ENCODE measurements around the gene TEF.
"Not testable (repeated sequence)": the region's sequence is repeated elsewhere in the genome, so short reads cannot be mapped to it uniquely, and the experiment has no call there.

TEF gene

DNA sequence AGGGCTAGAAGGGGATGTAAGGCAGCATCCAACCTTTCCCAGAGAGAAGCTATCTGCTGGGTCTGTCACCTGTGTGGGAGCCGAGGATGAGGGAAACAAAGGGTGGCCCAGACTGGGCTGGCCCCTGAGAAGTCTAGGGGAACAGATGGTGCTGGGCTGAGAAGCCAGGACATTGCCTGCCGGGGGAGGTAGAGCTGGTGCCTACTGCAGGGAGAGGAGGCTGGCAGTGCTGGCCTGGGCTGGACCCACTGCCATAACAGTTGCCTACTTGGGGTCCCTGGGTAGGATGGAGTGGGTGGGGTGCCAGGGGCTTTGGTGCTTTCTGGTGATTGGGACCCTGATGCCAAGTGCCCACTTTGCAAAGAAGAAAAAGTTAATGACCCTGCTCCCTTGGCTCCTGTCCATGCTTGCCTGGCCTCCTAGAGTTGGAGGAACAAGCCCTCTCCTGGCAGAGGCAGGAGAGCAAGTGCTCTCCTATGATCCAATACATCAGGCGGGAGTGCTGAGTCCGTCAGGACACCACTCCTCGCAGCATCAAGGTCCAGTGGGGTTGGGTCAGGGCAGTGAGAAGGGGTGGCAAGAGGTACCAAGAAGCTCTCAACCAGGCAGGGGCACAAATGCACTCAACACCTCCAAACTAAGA is 52.7 kb downstream of the TEF start:
- not testable (repeated sequence) for H3K9me3 ChIP-seq (replicated peaks; ENCODE audit: low read length); H3K9ac ChIP-seq (ENCODE audit: low read depth, low read length); H3K27me3 ChIP-seq (ENCODE audit: control insufficient read depth, insufficient read depth, low read length); H3K4me3 ChIP-seq (ENCODE audit: low read length); H3K4me1 ChIP-seq (ENCODE audit: control insufficient read depth, insufficient read depth, low read length); H3K4me2 ChIP-seq (ENCODE audit: low read length)
- peaks cover 62% of the 10 kb centered on the region for H3K36me3 ChIP-seq (ENCODE audit: insufficient read depth, low read length)

DNA sequence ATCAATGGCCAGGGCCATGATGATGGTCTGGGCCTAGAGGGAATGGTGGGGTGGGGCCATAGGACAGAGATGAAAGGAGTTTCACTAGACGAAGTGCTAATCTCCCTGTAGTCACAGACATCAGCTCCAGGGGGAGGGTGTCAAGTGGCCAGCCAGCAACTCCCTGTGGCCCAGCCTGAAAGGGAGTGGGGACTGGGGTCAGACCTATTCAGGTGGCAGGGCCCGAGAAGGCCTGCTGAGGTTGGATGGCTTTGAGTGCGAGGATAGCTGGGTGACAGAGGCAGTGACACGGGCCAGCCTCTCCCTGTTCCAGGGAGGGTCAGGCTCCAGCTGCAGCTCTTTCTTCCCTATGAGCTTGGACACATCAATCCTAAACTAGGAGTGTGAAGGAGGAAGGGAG is 53.8 kb downstream of the TEF start:
- Histone ChIP-seq H3K4me2 (ENCODE audit: low read length) (no peak overlapping the region), H3K9me3 (replicated peaks; ENCODE audit: low read length) (no peaks in the 10 kb centered on the region), H3K36me3 (ENCODE audit: insufficient read depth, low read length) (peaks cover 65% of the 10 kb centered on the region), H3K4me1 (ENCODE audit: control insufficient read depth, insufficient read depth, low read length) (peaks cover 5% of the 10 kb centered on the region), H3K9ac (ENCODE audit: low read depth, low read length) (no peak overlapping the region), H3K4me3 (ENCODE audit: low read length) (no peak overlapping the region), H3K27me3 (ENCODE audit: control insufficient read depth, insufficient read depth, low read length) (no peaks in the 10 kb centered on the region)

DNA sequence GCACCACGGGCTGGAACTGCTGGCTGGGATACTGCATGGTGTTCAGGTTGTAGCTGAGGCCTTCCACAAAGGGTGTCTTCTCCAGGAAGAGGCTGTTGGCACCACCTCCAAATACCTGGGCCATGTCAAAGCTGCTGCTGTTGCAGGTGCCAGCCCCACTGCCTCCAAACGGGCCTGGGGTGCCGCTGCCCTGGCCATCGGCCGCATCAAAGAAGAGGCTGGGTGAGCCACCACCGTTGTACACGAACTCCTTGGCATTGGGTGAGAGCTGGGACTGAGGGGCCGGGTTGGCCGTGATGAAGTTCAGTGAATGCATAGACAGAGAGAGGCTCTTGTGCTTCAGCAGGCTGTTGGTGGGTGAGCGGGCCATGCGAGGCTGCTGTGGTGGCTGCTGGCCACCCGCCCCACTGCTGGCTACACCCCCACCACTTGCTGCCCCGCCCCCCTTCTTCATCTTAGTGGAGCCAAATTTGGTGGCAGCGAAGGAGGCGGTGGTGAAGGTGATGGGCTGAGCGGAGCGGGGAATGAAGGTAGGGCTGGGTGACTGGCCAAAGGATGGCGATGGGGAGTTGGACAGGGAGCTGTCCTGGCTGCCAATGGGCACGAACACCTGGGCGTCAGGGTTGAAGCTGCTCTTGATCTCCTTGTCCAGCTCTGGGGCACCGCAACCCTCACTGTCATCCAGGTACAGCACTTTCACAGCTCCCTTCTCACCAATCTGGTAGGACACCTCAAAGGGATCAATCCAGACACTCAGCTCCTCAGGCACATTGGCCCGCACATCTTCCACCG is 54.8 kb downstream of the TEF start:
- Histone ChIP-seq H3K27me3 (ENCODE audit: control insufficient read depth, insufficient read depth, low read length) (no peaks in the 10 kb centered on the region), H3K9me3 (replicated peaks; ENCODE audit: low read length) (no peaks in the 10 kb centered on the region), H3K4me1 (ENCODE audit: control insufficient read depth, insufficient read depth, low read length) (peaks cover 5% of the 10 kb centered on the region), H3K36me3 (ENCODE audit: insufficient read depth, low read length) (peaks cover 69% of the 10 kb centered on the region), H3K9ac (ENCODE audit: low read depth, low read length) (no peak overlapping the region), H3K4me2 (ENCODE audit: low read length) (no peak overlapping the region), H3K4me3 (ENCODE audit: low read length) (no peak overlapping the region)

DNA sequence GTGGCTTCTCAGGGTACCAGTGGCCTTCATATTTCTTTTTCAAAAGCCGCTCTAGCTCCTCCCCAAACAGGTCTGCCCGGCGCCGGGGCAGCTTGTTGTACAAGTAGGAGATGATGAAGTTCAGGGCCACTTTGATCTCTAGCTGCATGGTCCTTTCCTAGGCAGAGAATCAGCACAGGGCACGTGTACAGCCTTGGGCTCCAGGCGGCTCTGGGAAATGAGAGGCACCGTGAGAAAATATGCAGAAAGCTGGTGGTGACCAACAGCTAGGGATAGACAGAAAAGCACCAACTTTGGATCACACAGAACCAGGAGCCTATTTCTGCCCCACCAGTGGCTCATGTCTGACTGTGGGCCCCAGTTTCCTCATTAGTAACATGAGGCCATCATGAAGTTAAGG is 55.5 kb downstream of the TEF start:
- no peak overlapping the region for H3K4me3 ChIP-seq (ENCODE audit: low read length)
- H3K4me1 ChIP-seq (ENCODE audit: control insufficient read depth, insufficient read depth, low read length) = peaks cover 5% of the 10 kb centered on the region
- H3K36me3 ChIP-seq (ENCODE audit: insufficient read depth, low read length) = peaks cover 65% of the 10 kb centered on the region
- H3K4me2 ChIP-seq (ENCODE audit: low read length) = no peak overlapping the region
- no peaks in the 10 kb centered on the region for H3K9me3 ChIP-seq (replicated peaks; ENCODE audit: low read length)
- no peak overlapping the region for H3K9ac ChIP-seq (ENCODE audit: low read depth, low read length)
- H3K27me3 ChIP-seq (ENCODE audit: control insufficient read depth, insufficient read depth, low read length) = no peaks in the 10 kb centered on the region

DNA sequence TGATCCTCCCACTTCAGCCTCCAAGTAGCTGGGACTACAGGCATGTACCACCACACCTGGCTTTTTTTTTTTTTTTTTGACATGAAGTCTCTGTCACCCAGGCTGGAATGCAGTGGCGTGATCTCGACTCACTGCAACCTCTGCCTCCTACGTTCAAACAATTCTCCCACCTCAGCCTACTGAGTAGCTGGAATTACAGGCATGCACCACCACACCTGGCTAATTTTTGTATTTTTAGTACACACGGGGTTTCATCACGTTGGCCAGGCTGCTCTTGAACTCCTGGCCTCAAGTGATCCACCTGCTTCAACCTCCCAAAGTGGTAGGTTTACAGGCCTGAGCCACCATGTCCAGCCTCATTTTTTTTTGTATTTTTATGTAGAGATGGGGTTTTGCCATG is 58.8 kb downstream of the TEF start:
- peaks cover 12% of the 10 kb centered on the region for H3K4me1 ChIP-seq (ENCODE audit: control insufficient read depth, insufficient read depth, low read length)
- not testable (repeated sequence) for H3K9me3 ChIP-seq (replicated peaks; ENCODE audit: low read length); H3K4me3 ChIP-seq (ENCODE audit: low read length); H3K27me3 ChIP-seq (ENCODE audit: control insufficient read depth, insufficient read depth, low read length); H3K4me2 ChIP-seq (ENCODE audit: low read length); H3K9ac ChIP-seq (ENCODE audit: low read depth, low read length)
- peaks cover 57% of the 10 kb centered on the region for H3K36me3 ChIP-seq (ENCODE audit: insufficient read depth, low read length)

DNA sequence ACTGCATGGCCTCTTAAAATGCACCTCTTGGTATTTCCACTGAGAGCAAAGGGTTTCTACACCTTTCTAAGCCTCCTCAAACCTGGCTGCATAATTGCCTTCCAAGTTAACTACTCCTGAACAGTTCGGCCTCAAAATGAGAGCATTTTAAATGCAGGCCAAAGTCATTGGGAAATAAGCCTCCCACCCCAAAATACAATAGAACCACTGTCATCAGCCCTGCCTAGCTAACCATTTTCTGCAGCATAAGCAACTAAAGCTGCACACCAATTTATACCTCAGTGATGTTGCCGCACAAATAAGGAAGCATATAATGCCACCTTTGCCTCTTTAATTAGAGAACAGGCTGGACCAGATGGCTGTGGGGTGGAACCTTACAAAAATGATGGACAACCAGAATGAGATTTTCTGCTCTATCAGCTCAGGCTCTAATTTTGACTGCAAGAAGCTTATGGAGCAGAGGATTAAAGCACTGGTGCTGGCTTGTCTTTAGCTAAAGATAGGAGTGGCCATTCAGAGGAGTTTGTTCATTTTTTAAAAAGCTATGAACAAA is 60.6 kb downstream of the TEF start:
- no peak overlapping the region for H3K4me3 ChIP-seq (ENCODE audit: low read length)
- H3K9me3 ChIP-seq (replicated peaks; ENCODE audit: low read length) = no peaks in the 10 kb centered on the region
- H3K36me3 ChIP-seq (ENCODE audit: insufficient read depth, low read length) = peaks cover 39% of the 10 kb centered on the region
- H3K9ac ChIP-seq (ENCODE audit: low read depth, low read length) = no peak overlapping the region
- no peaks in the 10 kb centered on the region for H3K27me3 ChIP-seq (ENCODE audit: control insufficient read depth, insufficient read depth, low read length)
- no peak overlapping the region for H3K4me2 ChIP-seq (ENCODE audit: low read length)
- H3K4me1 ChIP-seq (ENCODE audit: control insufficient read depth, insufficient read depth, low read length) = peaks cover 12% of the 10 kb centered on the region

DNA sequence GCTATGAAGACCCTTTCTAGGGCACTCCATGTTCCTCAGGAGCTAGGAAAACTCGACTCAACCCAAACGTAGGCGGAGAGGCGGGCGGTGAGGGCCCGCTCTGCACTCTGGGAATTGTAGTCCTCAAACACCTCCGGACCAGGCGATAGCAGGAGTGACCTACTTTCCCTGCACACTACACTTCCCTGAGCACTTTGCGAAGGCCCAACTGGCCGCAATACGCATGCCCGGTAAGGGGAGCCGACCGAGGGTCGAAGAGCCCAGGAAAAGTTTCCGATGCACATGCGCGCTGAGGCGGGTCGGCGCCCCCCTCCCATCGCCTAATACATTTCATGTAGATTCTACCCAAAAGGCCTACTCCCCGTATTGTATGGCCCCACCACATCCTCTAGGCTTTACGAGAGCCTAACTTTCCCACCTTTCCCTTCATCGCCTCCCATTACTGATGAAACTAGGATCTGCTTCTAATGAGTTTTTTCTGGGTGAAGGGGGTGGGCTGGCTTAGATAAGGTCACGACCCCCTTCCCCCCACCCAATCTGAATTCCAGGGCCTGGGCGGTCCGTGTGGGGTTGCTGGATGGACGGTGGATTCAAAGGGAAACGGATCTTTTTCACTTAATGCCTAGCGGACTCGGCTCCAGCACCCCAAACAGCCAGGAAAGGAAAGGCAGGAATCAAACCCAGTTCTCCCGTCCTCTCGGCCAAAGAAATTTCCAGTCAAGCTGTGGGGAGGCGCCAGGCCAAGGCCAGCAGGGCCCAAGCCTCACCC is 62.8 kb downstream of the TEF start:
- Histone ChIP-seq H3K4me1 (ENCODE audit: control insufficient read depth, insufficient read depth, low read length) (peaks cover 11% of the 10 kb centered on the region), H3K36me3 (ENCODE audit: insufficient read depth, low read length) (peaks cover 26% of the 10 kb centered on the region), H3K4me3 (ENCODE audit: low read length) (peak overlapping the region; percentile 94), H3K27me3 (ENCODE audit: control insufficient read depth, insufficient read depth, low read length) (no peaks in the 10 kb centered on the region), H3K9me3 (replicated peaks; ENCODE audit: low read length) (no peaks in the 10 kb centered on the region), H3K4me2 (ENCODE audit: low read length) (peak overlapping the region; percentile 99), H3K9ac (ENCODE audit: low read depth, low read length) (peak overlapping the region; percentile 91)

DNA sequence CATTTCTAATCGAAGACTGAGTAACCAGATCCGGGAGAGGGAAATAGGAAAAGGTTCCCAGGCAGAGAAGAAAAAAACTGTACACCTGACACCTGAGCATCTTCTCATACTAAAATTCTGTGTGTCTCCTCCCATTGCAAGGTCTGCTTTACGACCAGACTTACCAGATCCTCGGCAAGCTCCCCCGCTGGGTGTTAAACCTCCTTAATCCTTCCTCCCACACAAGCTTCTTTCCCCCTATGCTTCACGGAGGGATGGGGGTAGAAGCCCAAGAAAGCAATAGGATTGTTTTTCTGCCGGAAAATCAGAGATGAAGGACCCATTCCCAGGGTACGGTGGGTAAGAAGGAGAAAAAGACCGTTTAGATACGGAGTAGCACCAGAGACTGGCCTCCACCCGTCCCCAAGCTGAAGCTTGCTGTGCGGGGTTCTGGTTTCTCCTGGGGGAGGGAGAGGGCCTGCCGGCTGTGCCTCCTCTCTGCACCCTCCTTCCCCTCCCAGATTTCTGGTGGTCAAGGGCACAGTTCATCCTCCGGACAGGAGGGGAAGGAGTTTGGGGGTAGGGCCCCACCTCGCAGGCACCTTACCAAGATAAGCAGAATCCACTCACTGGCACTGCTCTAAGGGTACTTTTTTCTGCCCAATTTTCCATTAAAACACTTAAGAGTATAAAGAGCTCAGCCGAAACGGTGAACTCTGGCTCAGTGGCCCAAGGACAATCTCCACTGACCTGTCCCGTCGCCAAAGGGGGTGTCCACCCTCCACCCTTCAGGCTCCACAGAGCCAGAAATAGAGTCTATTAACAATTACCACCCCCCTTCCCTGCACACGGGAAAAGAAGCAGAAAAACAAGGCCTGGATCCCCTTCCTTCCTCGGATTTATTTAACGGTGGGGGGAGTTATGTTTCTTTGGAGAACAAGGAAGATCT is 63.7 kb downstream of the TEF start:
- Histone ChIP-seq H3K9me3 (replicated peaks; ENCODE audit: low read length) (no peaks in the 10 kb centered on the region), H3K36me3 (ENCODE audit: insufficient read depth, low read length) (peaks cover 24% of the 10 kb centered on the region), H3K4me3 (ENCODE audit: low read length) (peak overlapping the region; percentile 94), H3K27me3 (ENCODE audit: control insufficient read depth, insufficient read depth, low read length) (no peaks in the 10 kb centered on the region), H3K9ac (ENCODE audit: low read depth, low read length) (peak overlapping the region; percentile 91), H3K4me2 (ENCODE audit: low read length) (peak overlapping the region; percentile 99), H3K4me1 (ENCODE audit: control insufficient read depth, insufficient read depth, low read length) (peaks cover 11% of the 10 kb centered on the region)

DNA sequence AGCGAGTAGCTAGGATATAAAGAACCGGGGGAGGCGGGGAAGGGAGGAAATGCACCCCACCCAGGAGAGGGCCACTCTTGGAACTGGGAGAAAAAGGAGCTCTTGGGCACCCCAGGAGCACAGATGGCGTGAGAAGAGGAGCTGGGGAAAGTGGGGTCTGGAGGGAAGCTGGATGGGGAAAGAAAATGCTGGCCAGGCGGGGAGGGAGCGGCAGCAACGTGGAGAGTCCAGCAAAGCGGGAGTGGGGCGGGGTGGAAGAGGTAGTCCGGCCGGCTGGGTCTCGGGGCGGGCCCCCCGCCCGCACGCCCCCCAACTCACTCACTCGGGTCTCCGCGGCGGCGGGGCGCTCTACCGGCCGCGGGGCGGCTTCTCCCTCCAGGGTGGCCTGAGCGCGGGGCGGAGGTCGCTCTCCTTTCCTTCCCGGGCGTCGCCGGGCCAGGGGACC is 64.3 kb downstream of the TEF start:
- Histone ChIP-seq H3K36me3 (ENCODE audit: insufficient read depth, low read length) (peaks cover 20% of the 10 kb centered on the region), H3K27me3 (ENCODE audit: control insufficient read depth, insufficient read depth, low read length) (no peaks in the 10 kb centered on the region), H3K4me3 (ENCODE audit: low read length) (peak overlapping the region; percentile 94), H3K4me1 (ENCODE audit: control insufficient read depth, insufficient read depth, low read length) (peaks cover 11% of the 10 kb centered on the region), H3K9me3 (replicated peaks; ENCODE audit: low read length) (no peaks in the 10 kb centered on the region), H3K4me2 (ENCODE audit: low read length) (peak overlapping the region; percentile 99), H3K9ac (ENCODE audit: low read depth, low read length) (peak overlapping the region; percentile 91)

DNA sequence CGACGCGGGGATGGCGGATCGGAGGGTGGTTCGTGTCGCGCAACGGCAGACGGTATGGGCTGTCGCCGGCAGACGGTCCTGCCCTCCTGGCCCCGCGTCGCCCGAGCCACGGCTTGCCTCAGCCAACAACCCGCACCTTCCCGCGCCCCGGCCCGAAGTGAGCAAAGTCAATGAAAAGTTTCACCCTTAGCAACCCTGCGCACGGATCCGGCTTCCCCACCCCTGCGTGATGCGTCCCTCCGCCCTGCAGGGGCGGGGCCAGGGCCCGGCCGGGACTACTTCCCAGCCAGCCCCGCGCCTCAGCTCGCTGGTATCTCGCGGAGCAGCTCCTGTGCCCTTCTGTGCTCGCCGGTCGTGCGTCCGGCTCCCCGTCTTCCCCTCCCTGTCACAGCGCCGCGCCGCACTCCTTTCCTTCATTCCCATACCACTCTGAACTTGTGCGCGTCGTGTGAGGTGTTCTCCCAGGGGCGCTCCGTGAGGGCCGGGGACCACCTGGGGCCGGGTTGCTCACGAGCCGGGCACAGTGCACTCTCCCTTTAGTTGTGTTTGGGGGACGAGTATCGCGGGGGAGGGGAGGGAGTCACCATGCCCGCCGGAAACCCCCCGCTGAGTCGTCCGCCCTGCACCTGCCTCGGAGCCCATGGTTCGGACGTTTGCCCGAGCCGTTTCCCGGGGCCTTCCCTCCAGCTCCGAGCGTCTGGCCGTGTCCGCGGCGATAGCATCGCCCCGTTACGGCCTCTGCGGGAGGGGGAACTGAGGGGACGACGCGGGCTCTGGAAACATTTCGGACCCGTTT is 65.1 kb downstream of the TEF start, which contains the start of gene TOB2:
Gene TOB2 (minus strand): TSS at position 163 of the 796 bp plus-strand sequence. CDS start 9,456 bp downstream, outside the sequence.
- Histone ChIP-seq H3K36me3 (ENCODE audit: insufficient read depth, low read length) (peaks cover 18% of the 10 kb centered on the region), H3K9ac (ENCODE audit: low read depth, low read length) (peak within 1 kb of the TSS; percentile 91), H3K4me3 (ENCODE audit: low read length) (peak within 1 kb of the TSS; percentile 94), H3K4me1 (ENCODE audit: control insufficient read depth, insufficient read depth, low read length) (peaks cover 11% of the 10 kb centered on the region), H3K9me3 (replicated peaks; ENCODE audit: low read length) (no peaks in the 10 kb centered on the region), H3K27me3 (ENCODE audit: control insufficient read depth, insufficient read depth, low read length) (no peaks in the 10 kb centered on the region), H3K4me2 (ENCODE audit: low read length) (peak within 1 kb of the TSS; percentile 99)
